ENCODE measurements around the gene DLX6. TPM values are rescaled to one million over a fixed set of nuclear protein-coding genes. Genes with fewer than 3 reads are reported as not detected.

DLX6 gene
- total RNA-seq, 4 donors from 2014 or later: not detected

DNA sequence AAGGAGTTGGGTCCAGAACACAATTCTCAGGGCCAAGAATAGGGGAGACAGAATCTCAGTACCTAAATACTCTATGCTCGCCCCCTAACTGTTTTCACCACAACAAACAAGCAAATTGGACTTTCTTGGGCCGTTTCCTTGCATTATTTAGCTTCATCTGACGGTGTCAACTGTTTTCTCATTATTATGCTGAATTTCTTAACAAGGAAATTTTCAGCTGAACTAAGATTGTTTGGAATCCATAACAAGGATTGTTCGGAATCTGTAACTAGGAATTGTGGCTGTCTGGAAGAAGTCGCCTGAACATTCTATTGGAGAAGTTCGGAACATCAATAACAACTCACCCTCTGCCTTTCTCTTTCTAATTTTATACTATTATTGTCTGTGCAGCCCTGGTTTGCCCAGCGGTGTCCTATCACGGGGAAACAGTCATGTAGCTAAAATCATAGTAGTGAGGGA, 15.5 kb upstream of the DLX6 start:
- TF ChIP-seq, protein P1, sequence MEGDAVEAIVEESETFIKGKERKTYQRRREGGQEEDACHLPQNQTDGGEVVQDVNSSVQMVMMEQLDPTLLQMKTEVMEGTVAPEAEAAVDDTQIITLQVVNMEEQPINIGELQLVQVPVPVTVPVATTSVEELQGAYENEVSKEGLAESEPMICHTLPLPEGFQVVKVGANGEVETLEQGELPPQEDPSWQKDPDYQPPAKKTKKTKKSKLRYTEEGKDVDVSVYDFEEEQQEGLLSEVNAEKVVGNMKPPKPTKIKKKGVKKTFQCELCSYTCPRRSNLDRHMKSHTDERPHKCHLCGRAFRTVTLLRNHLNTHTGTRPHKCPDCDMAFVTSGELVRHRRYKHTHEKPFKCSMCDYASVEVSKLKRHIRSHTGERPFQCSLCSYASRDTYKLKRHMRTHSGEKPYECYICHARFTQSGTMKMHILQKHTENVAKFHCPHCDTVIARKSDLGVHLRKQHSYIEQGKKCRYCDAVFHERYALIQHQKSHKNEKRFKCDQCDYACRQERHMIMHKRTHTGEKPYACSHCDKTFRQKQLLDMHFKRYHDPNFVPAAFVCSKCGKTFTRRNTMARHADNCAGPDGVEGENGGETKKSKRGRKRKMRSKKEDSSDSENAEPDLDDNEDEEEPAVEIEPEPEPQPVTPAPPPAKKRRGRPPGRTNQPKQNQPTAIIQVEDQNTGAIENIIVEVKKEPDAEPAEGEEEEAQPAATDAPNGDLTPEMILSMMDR (IDR thresholded peaks at IDR 0.05; ENCODE audit: low read depth): no peak

DNA sequence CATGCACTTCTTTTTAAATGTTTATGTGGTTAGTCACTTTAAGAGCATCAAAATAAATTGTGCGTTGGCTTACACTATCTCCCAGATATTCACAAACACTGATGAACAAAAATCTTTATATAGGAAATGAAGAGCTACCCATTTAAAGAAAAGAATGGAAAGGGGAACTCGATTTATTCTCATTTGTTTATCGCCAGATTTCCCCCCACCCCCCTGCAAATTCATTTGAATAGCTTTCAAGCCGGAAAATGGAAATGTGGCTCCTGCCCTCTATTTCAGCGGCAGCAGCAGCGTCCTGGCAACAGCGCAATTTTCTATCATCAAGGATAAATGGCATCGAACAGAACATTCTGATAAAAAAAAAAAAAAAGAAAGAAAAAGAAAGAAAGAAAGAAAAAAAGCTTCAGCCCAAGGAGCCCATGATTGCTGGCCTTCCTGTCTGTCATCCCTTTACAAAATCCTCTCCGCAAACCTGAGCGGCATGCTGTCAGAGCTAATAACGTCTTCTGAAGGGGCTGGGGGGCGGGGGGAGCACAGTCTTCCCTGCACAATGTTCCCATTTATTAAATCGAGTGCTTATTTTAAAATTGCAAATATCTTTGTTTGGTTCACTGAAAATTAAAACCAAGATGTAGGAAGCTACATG, 13.7 kb upstream of the DLX6 start:
- TF ChIP-seq, protein P1 (IDR thresholded peaks at IDR 0.05; ENCODE audit: low read depth): no peak

DNA sequence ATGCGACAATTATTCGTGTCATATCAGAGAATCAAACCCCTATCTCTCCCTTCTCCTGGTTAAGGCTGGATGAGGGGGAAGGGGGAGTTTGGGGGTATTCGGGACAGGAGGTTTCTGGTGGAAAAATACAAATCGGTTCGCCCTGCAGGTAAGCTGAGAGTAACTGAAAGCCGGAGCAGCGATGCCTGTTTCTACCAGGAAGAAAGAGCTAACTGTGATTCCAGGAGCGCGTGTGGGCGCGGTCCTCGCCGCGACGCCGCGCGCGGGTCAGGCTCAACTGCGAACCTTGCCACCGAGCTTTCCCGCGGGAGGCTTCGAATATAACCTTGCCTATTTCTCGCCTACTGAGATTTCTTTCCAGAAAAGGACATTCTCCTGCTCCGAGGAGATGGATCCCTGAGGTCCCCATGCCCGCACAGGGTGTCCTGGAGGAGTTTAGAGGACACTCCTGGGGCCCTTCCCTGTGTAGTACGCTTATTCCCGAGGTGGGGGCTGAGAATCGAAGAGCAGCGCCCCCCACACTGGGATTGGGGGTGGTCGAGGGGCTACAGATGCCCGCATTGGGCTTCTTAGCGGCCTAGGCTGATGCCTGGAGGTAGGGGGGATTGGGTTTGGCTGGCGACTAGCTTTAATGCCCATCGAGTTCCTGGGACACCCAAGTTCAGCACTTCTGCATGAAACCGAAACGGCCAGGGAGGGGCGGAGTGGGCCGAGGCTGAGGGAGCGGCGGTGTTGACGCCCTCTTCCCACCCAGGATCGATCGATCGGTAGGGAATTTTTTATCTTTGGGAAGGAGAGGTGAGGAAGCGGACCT, 13.0 kb upstream of the DLX6 start:
- TF ChIP-seq, protein P1 (IDR thresholded peaks at IDR 0.05; ENCODE audit: low read depth): no peak

DNA sequence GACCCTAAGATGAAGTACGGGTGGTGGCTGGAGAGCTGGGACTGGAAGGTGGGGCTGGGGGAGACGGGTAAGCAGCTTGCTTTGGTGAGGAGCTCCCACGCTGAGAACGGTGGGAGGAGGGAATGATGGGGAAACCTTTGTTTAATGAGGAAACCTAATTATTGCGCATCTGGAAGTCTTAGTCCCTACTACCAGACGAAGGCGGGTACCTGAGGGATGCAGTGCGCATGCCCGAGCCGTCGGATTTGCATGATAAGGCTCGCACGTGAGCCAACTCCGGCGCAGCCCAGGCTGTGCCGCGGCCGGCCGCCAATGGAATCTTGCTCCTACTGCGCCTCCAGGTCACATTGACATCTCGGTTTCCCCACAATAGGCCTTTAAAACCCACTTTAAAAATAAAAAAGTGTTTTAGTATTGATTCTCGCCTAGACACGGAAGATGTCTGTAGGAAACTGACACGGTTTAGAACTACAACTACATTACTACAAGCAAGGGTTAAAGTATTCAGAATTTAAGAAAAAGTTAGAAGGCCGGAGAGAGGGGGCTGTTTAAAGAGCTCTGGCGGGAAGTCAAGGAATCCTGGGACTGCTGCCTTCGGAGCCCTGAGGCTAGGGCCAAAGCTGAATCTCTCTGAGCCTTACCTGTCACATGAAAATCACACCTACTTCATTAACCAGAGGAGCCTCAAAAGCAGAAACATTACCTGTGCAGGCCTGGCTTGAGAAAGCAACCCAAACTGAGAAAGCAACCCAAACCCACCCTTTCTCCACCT, 12.1 kb upstream of the DLX6 start:
- TF ChIP-seq, protein P1 (IDR thresholded peaks at IDR 0.05; ENCODE audit: low read depth): no peak

DNA sequence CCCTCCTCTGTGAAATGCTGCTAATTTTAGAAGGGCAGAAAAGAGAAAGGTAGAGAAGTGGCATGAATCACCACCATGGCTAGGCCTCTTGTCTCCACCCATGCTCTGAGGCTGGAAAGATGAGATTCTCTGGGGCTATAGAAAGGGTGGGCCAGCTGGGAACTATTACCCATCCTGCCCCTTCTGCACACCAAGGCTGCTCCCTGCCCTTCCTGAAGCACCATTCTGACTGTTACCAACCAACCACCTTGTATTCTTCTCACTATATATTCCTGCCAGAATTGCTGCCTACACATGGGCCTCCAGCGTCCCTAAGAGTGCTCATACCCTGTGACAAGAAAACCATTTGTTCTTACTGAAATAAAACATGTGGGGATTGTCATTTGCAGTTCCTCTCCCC, 11.4 kb upstream of the DLX6 start:
- TF ChIP-seq, protein P1 (IDR thresholded peaks at IDR 0.05; ENCODE audit: low read depth): no peak

DNA sequence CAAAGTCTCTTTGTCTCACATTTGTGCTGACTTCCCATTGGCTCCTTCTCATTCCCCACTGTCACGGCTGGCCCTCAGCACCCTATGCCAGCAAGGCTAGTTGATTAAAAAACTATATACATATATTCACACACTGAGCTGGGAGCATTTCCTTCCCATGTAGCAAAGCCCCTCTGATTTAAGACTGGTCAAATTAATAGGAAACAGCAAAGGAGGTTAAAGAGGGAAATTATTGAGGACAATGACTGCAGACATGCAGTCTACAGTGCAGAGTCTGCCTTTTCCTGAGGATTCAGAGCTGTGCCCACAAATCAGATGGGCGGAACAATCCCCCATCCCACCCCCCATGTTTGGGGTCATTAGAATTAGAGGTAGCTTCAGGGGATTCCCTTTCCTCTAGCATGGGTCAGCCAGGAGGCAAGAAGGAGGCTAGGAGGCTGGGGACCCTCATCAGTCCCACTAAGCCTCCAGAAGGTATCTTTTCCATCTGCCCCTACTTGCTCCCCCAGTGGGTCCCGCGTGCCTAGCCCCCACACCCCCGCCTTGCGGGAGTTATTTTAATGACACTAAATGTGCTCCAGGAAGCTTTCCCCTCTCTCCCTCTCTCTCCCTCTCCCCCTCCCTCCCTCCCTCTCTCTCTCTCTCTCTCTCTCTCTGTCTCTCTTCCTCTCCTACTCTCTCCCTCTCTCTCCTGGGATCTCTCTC, 9.8 kb upstream of the DLX6 start:
- TF ChIP-seq, protein P1 (IDR thresholded peaks at IDR 0.05; ENCODE audit: low read depth): no peak
